ENCODE results near the gene ZNF273.
A peak's percentile ranks its signal among the peaks of the same experiment; 100 is the strongest.
"Not testable (repeated sequence)": the region's sequence is repeated elsewhere in the genome, so short reads cannot be mapped to it uniquely, and the experiment has no call there.

The ZNF273 gene

DNA sequence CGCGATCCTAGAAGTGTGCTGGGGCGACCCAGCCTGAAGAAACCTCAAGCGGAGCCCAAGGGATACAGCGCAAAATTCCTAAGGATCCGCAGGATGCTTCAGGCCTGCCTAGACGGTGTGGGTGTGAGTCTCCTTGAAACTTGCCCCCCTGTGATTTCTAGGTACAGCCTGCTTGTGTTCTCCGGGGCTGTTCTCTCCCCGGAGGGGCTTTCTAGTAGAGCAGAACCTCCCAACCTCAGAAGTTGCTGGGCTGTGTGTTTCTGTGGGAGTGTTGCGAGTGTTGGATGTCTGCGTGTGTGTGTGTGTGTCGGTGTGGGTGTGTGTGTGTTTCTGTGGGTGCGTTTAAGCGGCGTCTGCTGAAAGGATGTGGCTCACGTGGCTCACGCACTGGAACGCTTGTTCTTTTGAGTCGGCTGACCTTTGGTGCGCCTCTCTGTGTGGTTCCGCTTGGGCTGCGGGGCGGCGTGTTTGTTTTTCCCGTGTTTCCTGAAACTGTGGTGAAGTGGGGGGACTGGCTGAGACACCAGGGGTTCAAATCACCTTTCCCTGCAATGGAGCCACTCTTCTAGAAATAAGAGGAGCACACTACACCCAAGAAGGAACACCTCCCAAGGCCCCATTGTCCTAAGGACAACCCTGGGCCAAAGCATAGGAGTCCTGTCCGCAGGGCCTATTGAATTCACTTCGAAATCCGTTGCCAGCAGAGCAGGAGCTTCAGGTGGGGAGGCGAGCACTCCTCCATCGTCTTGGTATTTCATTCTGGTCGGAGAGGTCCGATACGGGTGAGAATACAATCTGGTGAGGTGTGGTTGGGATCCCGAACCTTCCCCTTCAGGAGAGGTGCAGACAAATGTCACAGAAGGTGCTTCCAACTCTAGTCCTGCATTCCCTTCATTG is 25.1 kb upstream of the ZNF273 start:
- DNase-seq = no peak

DNA sequence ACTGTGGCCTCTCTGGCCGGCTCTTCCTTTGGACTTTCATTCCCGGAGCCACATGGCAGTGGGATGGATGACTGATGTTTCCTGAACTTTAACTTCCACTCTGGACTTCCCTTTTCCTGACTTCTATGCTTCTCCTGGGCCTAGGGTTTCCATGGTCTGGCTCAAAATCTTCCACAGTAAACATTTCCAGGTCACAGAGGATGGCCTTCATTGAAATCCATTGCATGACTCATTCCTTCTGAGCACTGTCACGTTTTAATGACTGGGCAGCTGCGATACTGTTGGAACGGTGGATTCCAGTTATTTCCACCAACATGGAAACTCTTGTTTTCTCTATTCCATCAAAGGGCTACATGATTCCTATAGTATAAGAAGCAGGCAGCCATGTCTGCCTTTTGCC is 24.4 kb upstream of the ZNF273 start:
- DNase-seq = no peak

DNA sequence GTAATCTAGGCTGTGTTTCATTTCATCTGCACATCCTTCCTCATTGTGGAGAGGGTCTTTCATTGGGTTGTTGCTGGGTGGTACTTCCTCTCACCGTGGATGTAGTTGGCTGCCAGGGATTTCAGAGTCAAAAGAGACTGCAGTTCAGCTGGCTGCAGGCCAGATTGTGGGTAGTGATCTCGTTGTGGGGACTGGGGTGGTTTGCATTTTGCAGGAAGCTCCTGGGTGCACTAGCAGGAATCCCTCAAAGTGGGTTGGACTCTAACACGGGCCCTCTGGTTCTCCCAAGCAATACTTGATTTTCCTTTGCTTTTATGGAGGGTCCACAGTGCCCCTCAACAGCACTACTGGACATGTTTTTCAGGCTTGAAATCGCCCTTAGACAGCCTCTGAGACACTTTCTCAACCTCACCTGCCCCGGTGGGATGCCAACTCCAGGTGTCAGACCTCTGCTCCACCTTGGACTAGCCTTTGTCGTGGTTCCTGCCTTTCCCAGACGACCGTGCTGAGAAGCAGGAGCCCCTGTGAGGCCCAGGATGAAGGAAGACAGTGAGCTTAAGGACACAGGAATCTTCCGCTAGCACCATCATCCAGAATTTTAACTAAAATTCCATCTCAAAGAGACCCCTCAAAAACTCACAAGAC is 23.9 kb upstream of the ZNF273 start:
- DNase-seq = no peak

DNA sequence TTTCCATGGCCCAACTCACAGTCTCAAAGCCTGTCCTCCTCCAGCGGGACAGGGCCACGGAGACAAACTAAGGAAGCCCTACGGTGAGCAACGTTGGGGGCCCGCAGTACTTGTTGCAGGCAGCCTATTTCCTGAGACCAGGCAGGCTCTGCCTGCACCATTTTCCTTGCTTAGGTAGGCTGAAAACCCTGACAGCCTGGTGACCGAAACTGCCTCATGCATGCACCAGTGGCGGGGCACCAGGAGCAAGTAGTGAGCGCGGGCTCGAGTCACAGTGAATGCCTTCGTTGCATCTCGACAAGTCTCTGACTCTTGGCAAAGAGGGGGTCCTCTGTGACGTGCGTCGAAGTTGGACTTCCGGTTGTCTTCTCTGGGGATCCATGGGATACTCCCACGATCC is 23.3 kb upstream of the ZNF273 start:
- DNase-seq = no peak

DNA sequence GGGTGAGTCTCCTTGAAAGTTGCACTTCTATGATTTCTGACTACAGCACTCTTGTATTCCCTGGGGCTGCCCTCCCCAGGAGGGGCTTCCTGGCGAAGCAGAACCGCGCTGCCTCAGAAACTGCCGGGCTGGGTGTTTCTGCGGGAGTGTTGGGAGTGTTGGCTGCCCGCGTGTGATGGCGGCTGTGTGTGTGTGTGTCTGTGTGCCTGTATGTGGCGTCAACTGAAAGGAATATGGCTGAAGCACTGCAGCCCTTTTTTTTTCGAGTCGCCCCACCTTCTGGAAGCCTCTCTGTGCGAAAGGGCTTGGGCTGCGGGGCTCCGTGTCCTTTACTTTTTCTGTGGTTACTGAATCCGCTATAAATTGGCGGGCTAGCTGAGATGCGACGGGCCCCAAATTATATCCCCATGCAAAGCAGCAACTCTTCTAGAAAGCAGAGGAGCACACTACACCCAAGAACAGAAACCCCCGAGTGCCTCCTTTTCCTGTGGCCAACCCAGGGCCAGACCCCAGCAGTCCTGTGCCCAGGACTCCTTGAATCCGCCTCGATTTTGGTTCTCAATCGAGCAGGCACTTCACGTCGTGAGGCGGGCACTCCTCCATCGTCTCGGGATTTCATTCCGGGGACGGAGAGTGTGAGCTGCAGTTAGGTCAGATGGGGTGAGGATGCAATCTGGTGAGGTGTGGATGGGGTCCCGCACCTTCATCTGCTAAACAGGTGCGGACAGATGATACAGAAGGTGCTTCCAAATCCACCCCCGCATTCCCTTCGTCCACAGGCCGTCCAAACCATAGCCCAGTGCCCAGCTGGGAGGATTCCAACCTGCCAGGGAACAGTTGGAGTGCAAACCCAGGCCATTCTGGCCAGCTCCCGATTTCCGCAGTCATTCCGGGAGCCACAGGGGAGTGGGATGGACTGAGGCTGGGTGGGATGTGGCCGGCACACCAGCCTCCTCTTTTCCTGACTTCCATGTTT is 22.5 kb upstream of the ZNF273 start:
- no peak for DNase-seq

DNA sequence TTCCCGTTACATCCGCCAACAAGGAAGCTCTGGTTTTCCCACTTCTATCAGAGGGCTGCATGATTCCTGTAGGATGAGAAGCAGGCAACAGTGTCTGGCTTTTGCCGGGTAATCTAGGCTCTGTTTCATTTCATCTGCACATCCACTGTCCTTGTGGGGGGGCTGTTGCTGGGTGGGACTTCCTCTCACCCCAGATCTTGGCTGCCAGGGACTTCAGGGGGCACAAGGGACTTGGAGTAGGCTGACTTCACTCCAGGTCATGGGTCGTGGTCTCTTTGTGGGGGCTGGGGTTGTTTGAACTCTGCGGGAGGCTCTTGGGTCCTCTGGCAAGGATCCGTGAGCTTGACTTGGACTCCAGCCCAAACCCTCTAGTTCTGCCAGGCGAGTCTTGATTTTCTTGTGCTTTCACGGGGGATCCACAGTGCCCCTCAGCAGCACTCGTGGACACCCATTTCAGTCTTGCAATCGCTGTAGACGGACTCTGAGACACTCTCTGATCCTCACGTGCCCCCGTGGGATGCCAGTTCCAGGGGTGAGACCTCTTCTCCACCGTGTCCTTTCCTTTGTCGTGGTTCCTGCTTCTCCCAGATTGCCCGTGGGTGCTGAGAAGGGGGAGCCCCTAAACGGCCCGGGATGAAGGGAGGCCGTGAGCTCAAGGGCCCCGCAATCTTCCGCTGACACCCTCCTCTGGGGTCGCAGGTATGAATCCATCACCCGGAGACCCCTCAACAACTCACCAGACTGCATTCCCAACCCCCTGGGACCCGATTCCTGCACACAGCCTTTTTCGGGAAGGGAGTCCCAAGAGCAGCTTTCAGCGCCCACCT is 21.4 kb upstream of the ZNF273 start:
- no peak for DNase-seq

DNA sequence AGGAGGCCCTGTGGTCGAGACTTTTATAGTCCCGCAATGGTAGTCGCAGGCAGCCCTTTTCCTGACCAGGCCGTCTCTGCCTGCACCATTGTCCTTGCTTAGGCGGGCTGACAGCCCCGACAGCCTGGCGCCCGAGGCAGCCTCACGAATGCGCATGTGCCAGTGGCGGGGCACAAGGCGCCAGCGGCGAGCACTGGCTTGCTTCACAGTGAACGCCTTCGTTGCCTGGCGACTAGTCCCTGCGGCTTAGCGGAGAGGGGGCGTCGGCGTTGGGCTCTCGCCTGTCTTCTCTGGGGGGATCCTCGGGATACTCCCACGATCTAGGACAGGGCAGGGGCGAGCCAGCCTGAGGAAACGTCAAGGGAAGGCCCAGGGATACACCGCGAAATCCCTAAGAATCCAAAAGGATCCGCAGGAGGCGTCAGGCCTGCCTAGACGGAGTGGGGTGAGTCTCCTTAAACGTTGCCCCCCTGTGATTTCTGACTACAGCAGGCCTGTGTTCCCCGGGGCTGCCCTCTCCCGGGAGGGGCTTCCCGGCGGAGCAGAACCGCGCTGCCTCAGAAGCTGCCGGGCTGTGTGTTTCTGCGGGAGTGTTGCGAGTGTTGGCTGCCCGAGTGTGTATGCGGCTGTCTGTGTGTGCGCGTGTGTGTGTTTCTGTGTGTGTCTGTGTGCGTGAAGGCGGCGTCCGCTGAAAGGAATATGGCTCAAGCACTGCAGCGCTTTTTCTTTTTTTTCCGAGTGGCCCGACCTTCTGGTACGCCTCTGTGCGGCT is 20.5 kb upstream of the ZNF273 start:
- no peak for DNase-seq

DNA sequence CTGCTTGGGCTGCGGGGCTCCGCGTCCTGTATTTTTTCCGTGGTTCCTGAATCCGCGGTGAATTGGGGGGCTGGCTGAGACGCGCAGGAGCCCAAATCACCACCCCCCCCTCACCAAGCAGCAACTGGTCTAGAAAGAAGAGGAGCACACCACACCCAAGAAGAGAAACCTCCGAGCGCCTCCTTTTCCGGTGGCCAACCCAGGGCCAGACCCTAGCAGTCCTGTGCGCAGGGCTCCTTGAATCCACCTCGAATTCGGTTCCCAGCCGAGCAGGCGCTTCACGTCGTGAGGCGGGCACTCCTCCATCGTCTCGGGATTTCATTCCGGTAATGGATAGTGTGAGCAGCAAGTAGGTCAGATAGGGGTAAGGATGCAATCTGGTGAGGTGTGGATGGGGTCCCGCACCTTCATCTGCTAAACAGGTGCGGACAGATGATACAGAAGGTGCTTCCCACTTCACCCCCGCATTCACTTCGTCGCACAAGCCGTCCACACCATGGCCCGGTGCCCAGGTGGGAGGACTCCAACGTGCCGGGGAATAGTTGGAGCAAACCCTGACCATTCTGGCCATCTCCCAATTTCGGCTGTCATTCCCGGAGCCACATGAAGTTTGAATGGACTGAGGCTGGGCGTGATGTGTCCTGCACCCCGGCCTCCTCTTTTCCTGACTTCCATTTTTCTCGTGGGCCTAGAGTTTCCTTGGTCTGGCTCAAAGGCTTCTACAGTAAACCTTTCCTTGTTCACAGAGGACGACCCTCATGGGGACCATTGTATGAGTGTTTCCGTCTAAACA is 19.8 kb upstream of the ZNF273 start:
- no peak for DNase-seq

DNA sequence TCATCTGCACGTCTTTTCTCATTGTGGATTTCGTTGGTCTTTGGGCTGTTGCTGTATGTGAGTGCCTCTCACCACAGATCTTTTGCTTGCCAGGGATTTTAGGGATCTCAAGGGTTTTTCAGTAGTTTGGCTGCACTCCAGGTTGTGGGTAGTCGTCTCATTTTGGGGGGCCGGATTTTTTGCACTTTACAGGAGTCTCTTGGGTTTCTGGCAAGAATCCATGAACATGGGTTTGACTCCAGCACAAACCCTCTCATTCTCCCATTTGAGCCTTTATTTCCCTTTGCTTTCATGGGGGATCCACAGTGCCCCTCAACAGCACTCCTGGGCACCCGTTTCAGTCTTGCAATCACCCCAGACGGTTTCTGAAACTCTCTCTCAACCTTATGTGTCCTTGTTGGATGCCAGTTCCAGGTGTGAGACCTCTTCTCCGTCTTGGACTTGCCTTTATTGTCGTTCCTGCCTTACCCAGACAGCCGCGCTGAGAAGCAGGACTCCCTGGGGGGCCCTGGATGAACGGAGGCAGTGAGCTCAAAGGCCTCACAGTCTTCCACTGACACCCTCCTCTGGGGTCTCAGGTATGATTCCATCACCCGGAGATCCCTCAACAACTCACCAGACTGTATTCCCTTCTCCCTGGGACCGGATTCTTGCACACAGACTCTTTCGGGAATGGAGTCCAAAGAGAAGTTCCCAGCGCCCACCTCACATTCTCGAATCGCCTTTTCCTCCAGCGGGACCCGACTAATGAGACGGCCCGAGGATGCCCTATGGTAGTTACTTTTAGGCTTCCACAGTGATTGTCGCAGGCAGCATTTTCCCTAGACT is 18.8 kb upstream of the ZNF273 start:
- DNase-seq = no peak

DNA sequence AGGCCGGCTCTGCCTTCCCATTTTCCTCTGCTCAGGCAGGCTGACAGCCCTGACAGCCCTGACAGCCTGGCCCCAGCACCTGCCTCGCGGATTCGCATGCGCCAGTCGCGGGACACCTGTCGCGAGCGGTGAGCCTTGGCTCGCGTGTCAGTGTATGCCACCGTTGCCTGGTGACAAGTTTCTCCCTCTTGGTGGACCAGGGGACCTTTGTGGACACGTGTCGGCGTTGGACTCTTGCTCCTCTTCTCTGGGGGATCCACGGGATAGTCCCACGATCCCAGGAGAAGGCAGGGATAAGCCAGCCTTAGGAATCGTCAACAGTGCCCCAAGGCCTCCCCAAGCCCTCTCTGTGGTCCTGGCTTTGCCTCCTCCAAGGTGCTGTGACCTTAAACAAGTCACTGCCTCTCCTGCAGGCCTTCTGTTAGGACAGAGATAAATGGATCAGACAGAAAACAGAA is 18.1 kb upstream of the ZNF273 start:
- DNase-seq = no peak

DNA sequence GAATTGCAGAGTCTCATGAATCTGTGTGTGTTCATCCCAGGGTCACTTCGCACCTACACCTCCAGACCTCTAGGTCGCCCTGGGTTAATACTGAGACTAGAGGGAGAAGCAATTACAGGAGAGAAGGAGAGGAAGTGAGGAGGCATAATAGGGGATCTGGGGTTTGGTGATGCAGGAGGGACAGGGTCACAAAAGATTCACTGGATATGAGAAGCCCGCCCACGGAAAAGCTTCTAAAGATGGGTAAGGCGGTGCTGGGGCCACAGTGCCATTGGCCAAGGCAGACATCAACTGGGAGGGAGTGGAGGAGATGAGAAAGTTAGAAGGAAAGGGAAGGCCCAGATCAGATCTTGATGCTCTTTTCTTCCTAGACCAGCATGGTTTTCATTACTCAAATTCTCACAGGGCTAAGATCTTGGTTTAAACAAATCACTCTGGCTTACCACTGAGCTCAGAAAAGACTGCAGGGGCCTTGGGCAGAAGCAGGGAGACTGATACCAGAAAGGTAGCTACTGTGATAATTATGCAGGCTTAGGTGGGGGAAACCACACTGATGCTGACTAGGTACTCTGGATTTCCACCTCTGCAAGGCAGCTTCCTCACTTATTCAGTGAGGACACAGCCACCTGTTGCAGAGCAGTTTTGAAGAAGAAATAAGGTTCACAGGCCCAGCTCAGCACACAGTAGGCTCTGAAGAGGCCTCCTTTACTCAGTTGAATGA is 17.4 kb upstream of the ZNF273 start:
- no peak for DNase-seq

DNA sequence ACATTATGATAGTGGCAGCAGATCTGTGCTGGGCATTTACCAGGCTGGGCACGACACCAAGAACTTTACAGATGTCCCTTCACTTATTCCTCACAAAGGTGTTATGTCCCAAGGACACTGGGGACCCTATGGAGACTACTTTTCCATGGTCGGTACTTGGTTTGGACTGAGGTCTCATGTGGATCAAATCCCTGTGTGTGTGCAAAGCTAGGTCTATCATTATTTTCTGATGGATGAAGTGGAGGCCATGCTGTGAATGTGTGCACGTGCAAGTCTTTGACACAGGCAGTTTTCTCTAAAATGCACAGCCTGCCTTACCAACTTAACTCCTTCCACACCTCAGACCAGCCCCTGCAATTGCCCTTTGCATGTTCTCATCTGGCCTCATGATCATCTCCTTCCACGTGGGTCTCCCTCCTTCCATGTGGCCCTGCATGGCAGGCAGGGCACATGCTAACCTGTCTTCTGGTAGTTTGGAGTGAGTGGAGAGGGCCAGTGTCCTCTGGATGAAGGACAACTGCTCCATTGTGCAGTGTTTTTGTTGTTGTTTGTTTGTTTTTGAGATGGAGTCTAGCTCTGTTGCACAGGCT is 16.0 kb upstream of the ZNF273 start:
- no peak for DNase-seq

DNA sequence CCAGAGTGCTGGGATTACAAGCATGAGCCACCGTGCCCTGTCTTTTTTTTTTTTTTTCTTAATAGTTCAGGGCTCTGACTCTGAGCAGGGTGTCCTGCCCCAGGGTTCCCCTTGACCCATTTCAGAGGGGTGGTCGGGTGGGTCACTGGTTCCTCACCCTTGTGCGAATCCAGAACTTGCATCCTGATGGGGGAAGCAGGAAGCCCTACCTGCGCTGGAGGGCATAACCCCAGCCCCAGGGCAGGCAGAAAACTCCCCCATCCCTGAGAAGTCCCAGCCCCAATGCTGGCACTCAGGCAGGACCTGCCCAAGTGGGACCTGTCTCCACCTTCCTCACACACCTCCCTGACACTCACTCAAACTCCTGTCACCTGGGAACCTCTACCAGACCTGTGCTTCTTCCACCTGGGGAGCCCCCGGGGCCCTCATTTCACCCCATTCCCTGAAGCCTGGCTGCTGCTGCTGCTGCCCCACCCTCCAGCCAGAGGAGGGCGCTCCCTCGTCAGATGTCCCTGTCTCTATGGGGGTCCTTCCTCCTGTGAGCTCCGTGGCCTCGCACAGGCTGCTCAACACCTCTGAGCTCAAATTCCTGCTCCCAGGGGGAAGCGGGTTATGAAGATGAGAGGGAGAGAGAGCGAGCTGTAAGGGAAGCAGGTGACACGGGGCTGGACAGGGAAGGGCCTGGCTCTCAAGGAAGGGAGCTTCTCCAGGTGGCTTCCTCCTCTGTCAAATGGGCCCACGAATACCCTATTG is 15.1 kb upstream of the ZNF273 start:
- peak; percentile 29 for DNase-seq

DNA sequence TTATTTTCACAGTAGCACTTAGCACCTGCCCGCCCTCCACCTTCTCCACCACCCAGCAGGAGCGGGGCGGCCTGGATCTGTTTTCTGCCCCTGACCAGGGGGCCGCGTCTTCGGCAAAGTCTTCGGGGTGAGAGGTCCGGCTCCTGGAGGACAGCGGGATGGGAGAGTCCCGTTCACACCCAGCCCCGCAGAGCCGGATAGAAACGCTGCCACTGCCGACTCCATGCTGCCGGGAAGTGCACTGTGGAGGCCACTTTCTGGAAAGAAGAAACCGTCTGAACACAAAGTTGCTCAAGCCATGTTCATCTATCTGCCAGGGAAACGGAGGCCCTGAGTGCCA is 14.5 kb upstream of the ZNF273 start:
- no peak for DNase-seq

DNA sequence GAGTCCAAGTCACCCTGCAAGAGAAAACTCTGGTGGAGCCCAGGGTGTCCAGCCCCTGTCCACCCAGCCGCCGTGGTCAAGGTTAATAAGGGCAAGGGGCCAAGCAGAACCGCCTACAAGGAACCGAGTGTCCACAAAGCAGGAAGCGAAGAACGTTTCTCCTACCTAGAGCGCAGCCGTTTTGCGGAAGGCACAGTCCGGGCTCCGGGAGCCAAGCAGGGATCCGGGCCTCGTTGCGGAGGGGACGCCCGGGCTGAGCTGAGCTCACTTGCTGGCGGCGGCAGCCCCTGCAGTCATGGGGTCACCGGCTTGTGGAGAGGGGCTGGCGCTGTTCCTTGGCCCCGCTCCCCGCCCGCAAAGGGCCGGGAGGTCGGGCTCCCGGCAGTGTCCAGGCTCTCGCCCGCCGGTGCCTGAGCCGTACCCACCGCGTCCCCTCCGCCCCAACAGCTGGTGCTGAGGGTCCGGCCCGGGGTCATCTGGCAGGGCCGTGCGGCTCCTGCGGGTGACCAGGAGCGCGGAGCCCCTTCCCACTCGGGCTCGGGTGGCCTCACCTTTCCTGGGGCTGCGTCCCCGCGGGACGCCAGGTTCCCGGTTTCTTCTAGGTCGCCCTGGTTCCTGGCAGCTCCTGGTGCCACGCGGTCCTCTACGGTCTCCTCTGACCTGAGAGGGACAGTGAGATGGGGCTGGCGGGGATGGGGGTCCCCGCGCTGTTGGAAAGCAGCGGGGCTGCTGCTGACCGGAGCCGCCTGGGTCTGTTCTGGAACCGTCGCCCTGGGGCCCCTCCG is 14.0 kb upstream of the ZNF273 start:
- DNase-seq = no peak

DNA sequence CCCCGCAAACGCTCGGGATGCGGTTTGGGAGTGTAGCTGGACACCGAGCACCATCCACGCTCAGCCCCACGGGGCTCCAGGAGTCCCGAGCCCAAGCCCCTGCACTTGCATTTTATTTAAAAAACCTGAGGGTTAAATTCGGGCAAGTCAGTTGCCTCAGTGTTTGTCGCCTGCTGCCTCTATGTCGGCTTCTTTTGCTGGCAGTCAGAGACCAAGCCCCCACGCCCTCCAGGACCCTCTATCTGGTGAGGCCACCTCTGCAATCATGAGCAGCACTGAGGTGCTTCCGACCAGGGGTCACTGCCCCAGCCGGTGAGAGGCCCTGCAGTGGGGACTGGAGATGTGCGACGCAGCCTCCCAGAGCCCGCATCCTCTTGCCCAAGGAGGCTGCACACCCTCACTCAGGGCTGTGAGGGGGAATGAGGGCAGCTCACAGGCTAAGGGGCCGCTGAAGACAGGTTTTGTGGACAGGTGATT is 13.3 kb upstream of the ZNF273 start:
- no peak for DNase-seq

DNA sequence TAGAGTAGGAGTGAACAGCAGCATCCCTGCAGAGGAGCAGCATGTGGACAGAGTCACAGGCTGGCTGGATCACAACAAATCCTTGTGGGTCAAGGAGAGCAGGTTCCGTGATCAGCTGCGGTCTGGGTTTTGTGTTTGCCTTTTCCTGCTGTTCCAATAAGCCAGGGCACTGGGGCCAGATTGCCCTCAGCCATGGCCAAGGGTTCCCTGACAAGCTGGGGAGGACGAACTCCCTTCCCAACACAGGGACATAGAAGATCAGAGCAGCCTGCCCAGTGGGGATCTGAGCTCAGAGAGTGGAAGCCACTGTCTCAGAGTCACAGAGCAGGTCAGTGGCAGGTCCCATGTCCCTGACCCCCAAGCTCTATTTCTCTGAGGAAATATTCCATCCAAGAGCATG is 12.8 kb upstream of the ZNF273 start:
- not testable (repeated sequence) for DNase-seq
